22Rv1 (cell line): ENCODE data around the gene UBAC1.
"Not testable (repeated sequence)": the region's sequence is repeated elsewhere in the genome, so short reads cannot be mapped to it uniquely, and the experiment has no call there.

Experiments
- H3K27ac ChIP-seq: fragments of 450-650 bp; 2 replicates; pipeline ENCODE4 v1.5.1; 2017
- CTCF ChIP-seq: fragments of 450-650 bp; IDR thresholded peaks from 2 replicates; pipeline ENCODE4 v1.5.1; 2017; ENCODE audit warnings: mild to moderate bottlenecking
- ZFX ChIP-seq: fragments of 450-650 bp; IDR thresholded peaks from 2 replicates; pipeline ENCODE4 v1.6.1; 2017; ENCODE audit warnings: antibody characterized with exemption, borderline replicate concordance

Gene UBAC1

GRCh38 chr9:135895202-135895848 lies 65.8 kb downstream of the UBAC1 start:
- TF ChIP-seq CTCF (no peak), ZFX (no peak)
- no peak overlapping the region for H3K27ac ChIP-seq

DNA sequence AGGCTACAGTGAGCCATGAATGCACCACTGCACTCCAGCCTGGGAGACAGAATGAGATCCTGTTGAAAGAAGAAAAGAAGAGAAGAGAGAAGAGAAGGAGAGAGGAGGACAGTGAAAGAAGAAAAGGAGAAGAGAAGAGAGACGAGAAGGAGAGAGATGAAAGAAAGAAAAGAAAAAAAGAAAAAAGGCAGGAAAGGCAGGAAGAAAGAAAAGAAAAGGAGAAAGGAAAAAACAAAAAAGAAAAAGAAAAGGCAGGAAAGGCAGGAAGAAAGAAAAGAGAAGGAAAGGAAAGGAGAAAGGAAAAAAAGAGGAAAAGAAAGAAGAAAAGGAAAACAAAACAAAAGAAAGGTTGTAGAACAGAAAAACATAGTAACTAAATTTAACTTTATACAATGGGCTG lies 68.1 kb downstream of the UBAC1 start:
- TF ChIP-seq ZFX (no peak), CTCF (no peak)
- H3K27ac ChIP-seq = no peak overlapping the region

DNA sequence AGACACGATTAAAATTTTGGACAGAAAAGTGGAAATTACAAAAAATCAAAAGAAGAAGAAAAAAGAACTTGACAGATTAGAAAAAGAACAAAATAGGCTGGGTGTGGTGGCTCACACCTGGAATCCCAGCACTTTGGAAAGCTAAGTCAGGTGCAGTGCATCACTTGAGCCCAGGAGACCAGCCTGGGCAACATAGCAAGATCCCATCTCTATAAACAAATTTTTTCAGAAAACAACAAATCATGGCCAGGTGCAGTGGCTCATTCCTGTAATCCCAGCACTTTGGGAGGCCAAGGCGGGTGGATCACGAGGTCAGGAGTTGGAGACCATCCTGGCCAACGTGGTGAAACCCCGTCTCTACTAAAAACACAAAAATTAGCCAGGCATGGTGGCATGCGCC lies 68.8 kb downstream of the UBAC1 start:
- H3K27ac ChIP-seq = not testable (repeated sequence)

GRCh38 chr9:135891027-135891631 lies 70.0 kb downstream of the UBAC1 start:
- TF ChIP-seq CTCF (no peak), ZFX (no peak)
- no peak overlapping the region for H3K27ac ChIP-seq

DNA sequence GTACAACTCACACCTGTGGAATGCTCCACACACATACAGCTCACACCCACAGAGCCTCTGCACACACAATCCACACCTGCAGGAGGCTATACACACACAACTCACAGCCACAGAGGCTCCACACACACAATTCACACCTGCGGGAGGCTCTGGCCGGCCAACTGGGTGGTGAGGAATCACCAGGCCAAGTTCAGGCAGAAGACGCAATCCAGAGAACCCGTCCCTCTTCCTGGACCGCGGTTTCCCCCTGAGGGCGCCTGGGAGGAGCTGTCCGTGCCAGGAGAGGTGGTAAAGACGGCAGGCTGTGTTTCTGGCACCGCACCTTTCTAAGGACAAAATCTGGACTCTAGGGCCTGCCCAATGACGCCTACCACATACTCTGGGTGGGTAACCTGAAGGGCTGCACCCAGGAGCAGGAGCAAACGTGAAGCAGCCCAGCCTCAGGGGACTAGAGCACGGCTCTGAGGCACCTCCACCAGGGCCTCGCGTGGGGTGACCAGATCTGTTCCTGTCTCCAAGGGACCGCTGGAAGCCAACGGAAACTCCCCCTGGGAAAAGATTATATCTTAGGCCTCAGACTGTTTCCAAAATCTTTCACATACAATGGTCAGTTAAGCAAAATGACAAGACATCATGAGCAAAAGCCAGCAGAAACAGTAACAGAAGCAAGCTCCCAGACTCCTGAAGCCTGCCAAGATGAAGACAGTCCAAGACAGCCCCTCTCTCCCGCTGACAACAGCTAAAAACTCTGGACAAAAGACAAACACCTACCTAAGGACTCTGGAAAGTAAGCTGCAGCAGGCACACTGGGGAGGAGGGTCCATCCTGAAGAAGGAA lies 70.8 kb downstream of the UBAC1 start:
- no peak overlapping the region for H3K27ac ChIP-seq
- TF ChIP-seq CTCF (no peak), ZFX (no peak)

- H3K27ac ChIP-seq = no peak overlapping the region
- TF ChIP-seq CTCF (no peak), ZFX (no peak)
Observed at GRCh38 chr9:135889564-135890189, 71.5 kb downstream of the UBAC1 start.

GRCh38 chr9:135888766-135889394 lies 72.3 kb downstream of the UBAC1 start:
- H3K27ac ChIP-seq = no peak overlapping the region
- TF ChIP-seq ZFX = no peak
- TF ChIP-seq CTCF = no peak
